Esophagus squamous epithelium (tissue), 4 donors: ENCODE results near the gene DKKL1.

Experiments
- CTCF ChIP-seq, 6 experiments: fragments of 450-650 bp in 4 of 6; fragments of 200-600 bp in 2 of 6; sonication (generic) in 2 of 6; IDR thresholded peaks; one replicate each; pipeline ENCODE4 v1.5.1; 2016 to 2019; ENCODE audit warnings: antibody characterized with exemption in 6 of 6, mild to moderate bottlenecking in 4 of 6, moderate library complexity in 4 of 6
- POLR2A ChIP-seq, 4 donors: fragments of 450-650 bp; IDR thresholded peaks; one replicate each; pipeline ENCODE4 v1.6.1; 2017; ENCODE audit warnings: antibody characterized with exemption in 4 of 4, mild to moderate bottlenecking in 4 of 4, moderate library complexity in 3 of 4

GRCh38 chr19:49389406-49389805, 25.7 kb downstream of the DKKL1 start:
- no peak for TF ChIP-seq CTCF (IDR thresholded peaks at IDR 0.05)
- TF ChIP-seq POLR2A (IDR thresholded peaks at IDR 0.05): no peak
